Limb (tissue), 2 donors: ENCODE measurements around the gene HAUS3.
"Not testable (repeated sequence)": the region's sequence is repeated elsewhere in the genome, so short reads cannot be mapped to it uniquely, and the experiment has no call there.

Experiments
- DNase-seq, 2 donors: peaks; one replicate each; pipeline ENCODE4 v3.0.0-alpha.2; 2016; ENCODE audit errors: extremely low spot score in 2 of 2

HAUS3 gene

GRCh38 chr4:2231082-2231481, 10.8 kb downstream of the HAUS3 start:
- DNase-seq: no peak

- no peak for DNase-seq
These were observed 15.7 kb downstream of the HAUS3 start for GRCh38 chr4:2226261-2226660.

- no peak for DNase-seq
These were observed 19.1 kb downstream of the HAUS3 start for GRCh38 chr4:2222838-2223237.

GRCh38 chr4:2221378-2221777, 20.5 kb downstream of the HAUS3 start:
- not testable (repeated sequence) for DNase-seq

- peak; percentile 76 to 84 for DNase-seq
These were observed 21.8 kb downstream of the HAUS3 start for GRCh38 chr4:2220016-2220630.

GRCh38 chr4:2219233-2219760, 22.6 kb downstream of the HAUS3 start:
- no peak for DNase-seq

- no peak for DNase-seq
These were observed 23.5 kb downstream of the HAUS3 start for GRCh38 chr4:2218436-2218835.

- no peak for DNase-seq
These were observed 24.2 kb downstream of the HAUS3 start for GRCh38 chr4:2217726-2218125.

GRCh38 chr4:2212831-2213230, 29.1 kb downstream of the HAUS3 start:
- no peak for DNase-seq

- not testable (repeated sequence) for DNase-seq
These were observed 39.1 kb downstream of the HAUS3 start for GRCh38 chr4:2202789-2203188.

GRCh38 chr4:2194496-2194895, 47.4 kb downstream of the HAUS3 start:
- DNase-seq: no peak

GRCh38 chr4:2193326-2193725, 48.6 kb downstream of the HAUS3 start:
- DNase-seq: no peak

GRCh38 chr4:2186865-2187172, 55.1 kb downstream of the HAUS3 start:
- no peak for DNase-seq

GRCh38 chr4:2186133-2186864, 55.6 kb downstream of the HAUS3 start:
- DNase-seq: no peak

- DNase-seq: no peak
These were observed 58.5 kb downstream of the HAUS3 start for GRCh38 chr4:2183394-2183793.

- no peak for DNase-seq
These were observed 58.9 kb downstream of the HAUS3 start for GRCh38 chr4:2182994-2183393.

- no peak for DNase-seq
These were observed 61.5 kb downstream of the HAUS3 start for GRCh38 chr4:2180410-2180809.

GRCh38 chr4:2179717-2180116, 62.2 kb downstream of the HAUS3 start:
- no peak for DNase-seq

GRCh38 chr4:2178986-2179385, 62.9 kb downstream of the HAUS3 start:
- DNase-seq: no peak
